HEK293 (cell line): ENCODE results near the gene MTFR1L.
A peak's percentile ranks its signal among the peaks of the same experiment; 100 is the strongest.

Experiments
- GLIS2 ChIP-seq: fragments of 450-650 bp; formaldehyde crosslinking; IDR thresholded peaks from 2 replicates; pipeline ENCODE4 v1.5.1; 2016; ENCODE audit warnings: missing biosample characterization, missing genetic modification characterization
- IKZF3 ChIP-seq: fragments of 450-650 bp; IDR thresholded peaks from 2 replicates; pipeline ENCODE4 v1.5.0; 2018; ENCODE audit warnings: missing biosample characterization, mild to moderate bottlenecking, missing genetic modification characterization, moderate library complexity
- MYNN ChIP-seq: fragments of 450-650 bp; formaldehyde crosslinking; IDR thresholded peaks from 2 replicates; pipeline ENCODE4 v1.5.1; 2016; ENCODE audit warnings: missing biosample characterization, missing genetic modification characterization, borderline replicate concordance
- OSR2 ChIP-seq: fragments of 450-650 bp; formaldehyde crosslinking; IDR thresholded peaks from 2 replicates; pipeline ENCODE4 v1.5.1; 2016; ENCODE audit warnings: missing biosample characterization, missing genetic modification characterization
- PRDM1 ChIP-seq: fragments of 450-650 bp; formaldehyde crosslinking; IDR thresholded peaks from 2 replicates; pipeline ENCODE4; 2016; ENCODE audit warnings: missing biosample characterization, missing genetic modification characterization
- SCRT2 ChIP-seq: fragments of 450-650 bp; formaldehyde crosslinking; IDR thresholded peaks from 2 replicates; pipeline ENCODE4 v1.5.1; 2016; ENCODE audit warnings: missing biosample characterization, missing genetic modification characterization
- SP2 ChIP-seq: fragments of 450-650 bp; formaldehyde crosslinking; IDR thresholded peaks from 2 replicates; pipeline ENCODE4 v1.5.1; 2016; ENCODE audit warnings: missing biosample characterization, missing genetic modification characterization
- SP3 ChIP-seq: fragments of 450-650 bp; formaldehyde crosslinking; IDR thresholded peaks from 2 replicates; pipeline ENCODE4 v1.5.1; 2016; ENCODE audit warnings: missing biosample characterization, missing genetic modification characterization
- ZBTB20 ChIP-seq: fragments of 450-650 bp; formaldehyde crosslinking; IDR thresholded peaks from 2 replicates; pipeline ENCODE4 v1.5.1; 2016; ENCODE audit warnings: missing biosample characterization, missing genetic modification characterization
- ZBTB21 ChIP-seq: fragments of 450-650 bp; formaldehyde crosslinking; IDR thresholded peaks from 2 replicates; pipeline ENCODE4 v1.5.1; 2017; ENCODE audit warnings: missing biosample characterization, missing genetic modification characterization
- ZFP37 ChIP-seq: fragments of 450-650 bp; formaldehyde crosslinking; IDR thresholded peaks from 2 replicates; pipeline ENCODE4 v1.5.1; 2016; ENCODE audit warnings: missing biosample characterization, missing genetic modification characterization
- ZIC2 ChIP-seq: fragments of 450-650 bp; formaldehyde crosslinking; IDR thresholded peaks from 2 replicates; pipeline ENCODE4 v1.5.1; 2016; ENCODE audit warnings: missing biosample characterization, missing genetic modification characterization
- ZNF133 ChIP-seq: fragments of 450-650 bp; formaldehyde crosslinking; IDR thresholded peaks from 2 replicates; pipeline ENCODE4 v1.5.1; 2016; ENCODE audit warnings: missing biosample characterization, missing genetic modification characterization
- ZNF23 ChIP-seq: fragments of 450-650 bp; formaldehyde crosslinking; IDR thresholded peaks from 2 replicates; pipeline ENCODE4 v1.5.1; 2016; ENCODE audit warnings: missing biosample characterization, missing genetic modification characterization, borderline replicate concordance
- ZNF324 ChIP-seq: fragments of 450-650 bp; formaldehyde crosslinking; IDR thresholded peaks from 2 replicates; pipeline ENCODE4 v1.5.1; 2016; ENCODE audit warnings: missing biosample characterization, missing genetic modification characterization
- ZNF341 ChIP-seq: fragments of 450-650 bp; formaldehyde crosslinking; IDR thresholded peaks from 2 replicates; pipeline ENCODE4; 2016; ENCODE audit warnings: low read depth, missing biosample characterization, missing genetic modification characterization
- ZNF366 ChIP-seq: fragments of 450-650 bp; formaldehyde crosslinking; conservative IDR thresholded peaks from 2 replicates; pipeline ENCODE4 v1.5.1; 2016; ENCODE audit warnings: missing biosample characterization, missing genetic modification characterization
- ZNF514 ChIP-seq: fragments of 450-650 bp; formaldehyde crosslinking; IDR thresholded peaks from 2 replicates; pipeline ENCODE4 v1.5.1; 2016; ENCODE audit warnings: missing biosample characterization, missing genetic modification characterization
- ZNF600 ChIP-seq: fragments of 450-650 bp; formaldehyde crosslinking; IDR thresholded peaks from 2 replicates; pipeline ENCODE4 v1.5.1; 2016; ENCODE audit warnings: missing biosample characterization, missing genetic modification characterization
- ZNF670 ChIP-seq: fragments of 450-650 bp; formaldehyde crosslinking; IDR thresholded peaks from 2 replicates; pipeline ENCODE4 v1.5.1; 2016; ENCODE audit warnings: missing biosample characterization, missing genetic modification characterization, low read depth
- ZNF768 ChIP-seq: fragments of 450-650 bp; formaldehyde crosslinking; IDR thresholded peaks from 2 replicates; pipeline ENCODE4 v1.5.1; 2018; ENCODE audit warnings: missing biosample characterization, mild to moderate bottlenecking, missing genetic modification characterization
- ZSCAN30 ChIP-seq: fragments of 450-650 bp; IDR thresholded peaks from 2 replicates; pipeline ENCODE4 v1.5.1; 2018; ENCODE audit warnings: missing biosample characterization, mild to moderate bottlenecking, missing genetic modification characterization, moderate library complexity
- ZXDB ChIP-seq: fragments of 450-650 bp; formaldehyde crosslinking; IDR thresholded peaks from 2 replicates; pipeline ENCODE4 v1.5.1; 2016; ENCODE audit warnings: missing biosample characterization, missing genetic modification characterization
- TF ChIP-seq, protein P1 (sequence below): fragments of 450-650 bp; formaldehyde crosslinking; IDR thresholded peaks from 2 replicates; pipeline ENCODE4 v1.5.0; 2017; ENCODE audit warnings: missing biosample characterization, missing genetic modification characterization, borderline replicate concordance
- TF ChIP-seq, protein P2 (sequence below): fragments of 450-650 bp; formaldehyde crosslinking; IDR thresholded peaks from 2 replicates; pipeline ENCODE4 v1.5.1; 2016; ENCODE audit warnings: missing biosample characterization, missing genetic modification characterization
- TF ChIP-seq, protein P3 (sequence below): fragments of 450-650 bp; formaldehyde crosslinking; IDR thresholded peaks from 2 replicates; pipeline ENCODE4 v1.5.1; 2016; ENCODE audit warnings: missing biosample characterization, missing genetic modification characterization, low read depth
- TF ChIP-seq, protein P4 (sequence below): fragments of 450-650 bp; formaldehyde crosslinking; IDR thresholded peaks from 2 replicates; pipeline ENCODE4 v1.5.1; 2016; ENCODE audit warnings: missing biosample characterization, missing genetic modification characterization
- TF ChIP-seq, protein P5 (sequence below): fragments of 450-650 bp; formaldehyde crosslinking; IDR thresholded peaks from 2 replicates; pipeline ENCODE4 v1.5.1; 2016; ENCODE audit warnings: missing biosample characterization, missing genetic modification characterization
- TF ChIP-seq, protein P6 (sequence below): fragments of 450-650 bp; formaldehyde crosslinking; IDR thresholded peaks from 2 replicates; pipeline ENCODE4 v1.5.1; 2017; ENCODE audit warnings: missing biosample characterization, mild to moderate bottlenecking, missing genetic modification characterization, moderate library complexity

Gene MTFR1L

DNA sequence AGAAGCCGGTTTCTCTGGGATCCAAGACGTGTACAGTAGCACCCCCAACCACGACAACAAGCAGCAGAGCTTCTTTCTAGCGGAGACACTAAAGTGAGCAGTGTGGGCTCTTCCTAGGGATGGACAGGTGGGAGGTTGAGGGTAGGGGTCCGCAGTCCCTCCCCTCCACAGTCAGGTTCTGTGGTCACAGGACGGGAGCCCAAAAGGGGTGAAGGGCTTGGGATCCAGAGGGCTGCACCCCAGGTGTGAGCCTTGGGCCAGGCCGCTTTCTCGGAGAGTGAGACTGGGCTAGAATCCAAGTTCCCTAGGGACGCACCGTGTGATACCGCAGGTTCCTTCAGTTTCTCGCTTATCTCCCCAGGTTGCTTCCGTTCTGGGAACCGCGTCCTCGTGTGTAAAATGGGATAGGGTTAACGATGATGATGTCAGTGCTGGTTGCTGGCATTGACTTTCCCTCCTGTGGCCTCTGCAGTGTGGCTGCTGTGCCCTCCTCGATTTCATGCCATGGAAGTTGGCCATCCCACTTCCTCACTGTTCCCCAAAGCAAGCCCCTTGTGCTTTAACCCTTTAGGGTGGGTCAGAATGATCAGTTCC is 37.0 kb upstream of the MTFR1L start (continued):
- TF ChIP-seq, protein P1, sequence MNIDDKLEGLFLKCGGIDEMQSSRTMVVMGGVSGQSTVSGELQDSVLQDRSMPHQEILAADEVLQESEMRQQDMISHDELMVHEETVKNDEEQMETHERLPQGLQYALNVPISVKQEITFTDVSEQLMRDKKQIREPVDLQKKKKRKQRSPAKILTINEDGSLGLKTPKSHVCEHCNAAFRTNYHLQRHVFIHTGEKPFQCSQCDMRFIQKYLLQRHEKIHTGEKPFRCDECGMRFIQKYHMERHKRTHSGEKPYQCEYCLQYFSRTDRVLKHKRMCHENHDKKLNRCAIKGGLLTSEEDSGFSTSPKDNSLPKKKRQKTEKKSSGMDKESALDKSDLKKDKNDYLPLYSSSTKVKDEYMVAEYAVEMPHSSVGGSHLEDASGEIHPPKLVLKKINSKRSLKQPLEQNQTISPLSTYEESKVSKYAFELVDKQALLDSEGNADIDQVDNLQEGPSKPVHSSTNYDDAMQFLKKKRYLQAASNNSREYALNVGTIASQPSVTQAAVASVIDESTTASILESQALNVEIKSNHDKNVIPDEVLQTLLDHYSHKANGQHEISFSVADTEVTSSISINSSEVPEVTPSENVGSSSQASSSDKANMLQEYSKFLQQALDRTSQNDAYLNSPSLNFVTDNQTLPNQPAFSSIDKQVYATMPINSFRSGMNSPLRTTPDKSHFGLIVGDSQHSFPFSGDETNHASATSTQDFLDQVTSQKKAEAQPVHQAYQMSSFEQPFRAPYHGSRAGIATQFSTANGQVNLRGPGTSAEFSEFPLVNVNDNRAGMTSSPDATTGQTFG (tag by site-specific recombination): no peak
- TF ChIP-seq ZNF670 (no peak), ZBTB21 (peak; percentile 76), ZNF133 (tag by site-specific recombination) (no peak), SP2 (tag by site-specific recombination) (peak; percentile 30; the same call in 1 of the 2 replicates), ZNF600 (peak; percentile 93), SCRT2 (tag by site-specific recombination) (no peak), ZNF514 (tag by site-specific recombination) (no peak), ZNF366 (peak; percentile 89), IKZF3 (tag by site-specific recombination) (peak; percentile 61), ZFP37 (tag by site-specific recombination) (peak; percentile 63; the same call in 1 of the 2 replicates), ZNF768 (tag by site-specific recombination) (no peak), ZNF324 (tag by site-specific recombination) (0 out of 2 replicates have a peak, but pooled peaks have one; percentile 61), ZSCAN30 (tag by site-specific recombination) (peak; percentile 82), OSR2 (tag by site-specific recombination) (peak; percentile 98), MYNN (tag by site-specific recombination) (no peak), SP3 (tag by site-specific recombination) (no peak), ZBTB20 (tag by site-specific recombination) (peak; percentile 33; the same call in 1 of the 2 replicates), PRDM1 (tag by site-specific recombination) (peak; percentile 74), ZNF341 (tag by site-specific recombination) (peak; percentile 30; the same call in 1 of the 2 replicates), ZNF23 (no peak), ZIC2 (tag by site-specific recombination) (peak; percentile 98), ZXDB (tag by site-specific recombination) (peak; percentile 69), GLIS2 (tag by site-specific recombination) (peak; percentile 67)
- TF ChIP-seq, protein P2, sequence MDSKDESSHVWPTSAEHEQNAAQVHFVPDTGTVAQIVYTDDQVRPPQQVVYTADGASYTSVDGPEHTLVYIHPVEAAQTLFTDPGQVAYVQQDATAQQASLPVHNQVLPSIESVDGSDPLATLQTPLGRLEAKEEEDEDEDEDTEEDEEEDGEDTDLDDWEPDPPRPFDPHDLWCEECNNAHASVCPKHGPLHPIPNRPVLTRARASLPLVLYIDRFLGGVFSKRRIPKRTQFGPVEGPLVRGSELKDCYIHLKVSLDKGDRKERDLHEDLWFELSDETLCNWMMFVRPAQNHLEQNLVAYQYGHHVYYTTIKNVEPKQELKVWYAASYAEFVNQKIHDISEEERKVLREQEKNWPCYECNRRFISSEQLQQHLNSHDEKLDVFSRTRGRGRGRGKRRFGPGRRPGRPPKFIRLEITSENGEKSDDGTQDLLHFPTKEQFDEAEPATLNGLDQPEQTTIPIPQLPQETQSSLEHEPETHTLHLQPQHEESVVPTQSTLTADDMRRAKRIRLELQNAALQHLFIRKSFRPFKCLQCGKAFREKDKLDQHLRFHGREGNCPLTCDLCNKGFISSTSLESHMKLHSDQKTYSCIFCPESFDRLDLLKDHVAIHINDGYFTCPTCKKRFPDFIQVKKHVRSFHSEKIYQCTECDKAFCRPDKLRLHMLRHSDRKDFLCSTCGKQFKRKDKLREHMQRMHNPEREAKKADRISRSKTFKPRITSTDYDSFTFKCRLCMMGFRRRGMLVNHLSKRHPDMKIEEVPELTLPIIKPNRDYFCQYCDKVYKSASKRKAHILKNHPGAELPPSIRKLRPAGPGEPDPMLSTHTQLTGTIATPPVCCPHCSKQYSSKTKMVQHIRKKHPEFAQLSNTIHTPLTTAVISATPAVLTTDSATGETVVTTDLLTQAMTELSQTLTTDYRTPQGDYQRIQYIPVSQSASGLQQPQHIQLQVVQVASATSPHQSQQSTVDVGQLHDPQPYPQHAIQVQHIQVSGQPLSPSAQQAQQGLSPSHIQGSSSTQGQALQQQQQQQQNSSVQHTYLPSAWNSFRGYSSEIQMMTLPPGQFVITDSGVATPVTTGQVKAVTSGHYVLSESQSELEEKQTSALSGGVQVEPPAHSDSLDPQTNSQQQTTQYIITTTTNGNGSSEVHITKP (tag by site-specific recombination): peak; percentile 78
- TF ChIP-seq, protein P3, sequence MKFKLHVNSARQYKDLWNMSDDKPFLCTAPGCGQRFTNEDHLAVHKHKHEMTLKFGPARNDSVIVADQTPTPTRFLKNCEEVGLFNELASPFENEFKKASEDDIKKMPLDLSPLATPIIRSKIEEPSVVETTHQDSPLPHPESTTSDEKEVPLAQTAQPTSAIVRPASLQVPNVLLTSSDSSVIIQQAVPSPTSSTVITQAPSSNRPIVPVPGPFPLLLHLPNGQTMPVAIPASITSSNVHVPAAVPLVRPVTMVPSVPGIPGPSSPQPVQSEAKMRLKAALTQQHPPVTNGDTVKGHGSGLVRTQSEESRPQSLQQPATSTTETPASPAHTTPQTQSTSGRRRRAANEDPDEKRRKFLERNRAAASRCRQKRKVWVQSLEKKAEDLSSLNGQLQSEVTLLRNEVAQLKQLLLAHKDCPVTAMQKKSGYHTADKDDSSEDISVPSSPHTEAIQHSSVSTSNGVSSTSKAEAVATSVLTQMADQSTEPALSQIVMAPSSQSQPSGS: peak; percentile 79
- TF ChIP-seq, protein P4, sequence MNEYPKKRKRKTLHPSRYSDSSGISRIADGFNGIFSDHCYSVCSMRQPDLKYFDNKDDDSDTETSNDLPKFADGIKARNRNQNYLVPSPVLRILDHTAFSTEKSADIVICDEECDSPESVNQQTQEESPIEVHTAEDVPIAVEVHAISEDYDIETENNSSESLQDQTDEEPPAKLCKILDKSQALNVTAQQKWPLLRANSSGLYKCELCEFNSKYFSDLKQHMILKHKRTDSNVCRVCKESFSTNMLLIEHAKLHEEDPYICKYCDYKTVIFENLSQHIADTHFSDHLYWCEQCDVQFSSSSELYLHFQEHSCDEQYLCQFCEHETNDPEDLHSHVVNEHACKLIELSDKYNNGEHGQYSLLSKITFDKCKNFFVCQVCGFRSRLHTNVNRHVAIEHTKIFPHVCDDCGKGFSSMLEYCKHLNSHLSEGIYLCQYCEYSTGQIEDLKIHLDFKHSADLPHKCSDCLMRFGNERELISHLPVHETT (tag by site-specific recombination): peak; percentile 47; the same call in 1 of the 2 replicates
- TF ChIP-seq, protein P5, sequence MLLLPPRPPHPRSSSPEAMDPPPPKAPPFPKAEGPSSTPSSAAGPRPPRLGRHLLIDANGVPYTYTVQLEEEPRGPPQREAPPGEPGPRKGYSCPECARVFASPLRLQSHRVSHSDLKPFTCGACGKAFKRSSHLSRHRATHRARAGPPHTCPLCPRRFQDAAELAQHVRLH (tag by site-specific recombination): no peak
- TF ChIP-seq, protein P6, sequence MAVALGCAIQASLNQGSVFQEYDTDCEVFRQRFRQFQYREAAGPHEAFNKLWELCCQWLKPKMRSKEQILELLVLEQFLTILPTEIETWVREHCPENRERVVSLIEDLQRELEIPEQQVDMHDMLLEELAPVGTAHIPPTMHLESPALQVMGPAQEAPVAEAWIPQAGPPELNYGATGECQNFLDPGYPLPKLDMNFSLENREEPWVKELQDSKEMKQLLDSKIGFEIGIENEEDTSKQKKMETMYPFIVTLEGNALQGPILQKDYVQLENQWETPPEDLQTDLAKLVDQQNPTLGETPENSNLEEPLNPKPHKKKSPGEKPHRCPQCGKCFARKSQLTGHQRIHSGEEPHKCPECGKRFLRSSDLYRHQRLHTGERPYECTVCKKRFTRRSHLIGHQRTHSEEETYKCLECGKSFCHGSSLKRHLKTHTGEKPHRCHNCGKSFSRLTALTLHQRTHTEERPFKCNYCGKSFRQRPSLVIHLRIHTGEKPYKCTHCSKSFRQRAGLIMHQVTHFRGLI: peak; percentile 70
